T follicular helper cell (primary cell): ENCODE data around the gene GSG1L.

Experiments
- DNase-seq: peaks from one replicate; pipeline ENCODE4 v3.0.0-alpha.2; 2020; ENCODE audit warnings: low read depth

Gene GSG1L

GRCh38 chr16:28091656-28092055, 28.1 kb upstream of the GSG1L start:
- DNase-seq, result no peak

GRCh38 chr16:28090646-28091377, 27.3 kb upstream of the GSG1L start:
- no peak for DNase-seq

GRCh38 chr16:28089992-28090365, 26.5 kb upstream of the GSG1L start:
- no peak for DNase-seq

GRCh38 chr16:28089205-28089991, 25.9 kb upstream of the GSG1L start:
- no peak for DNase-seq

GRCh38 chr16:28087675-28088300, 24.3 kb upstream of the GSG1L start:
- no peak for DNase-seq

GRCh38 chr16:28087140-28087660, 23.7 kb upstream of the GSG1L start:
- DNase-seq, result no peak

- no peak for DNase-seq
Observed at GRCh38 chr16:28086186-28087139, 22.9 kb upstream of the GSG1L start.

- no peak for DNase-seq
Observed at GRCh38 chr16:28085389-28086171, 22.1 kb upstream of the GSG1L start.

- DNase-seq, result no peak
Observed at GRCh38 chr16:28084209-28084608, 20.7 kb upstream of the GSG1L start.

- no peak for DNase-seq
Observed at GRCh38 chr16:28082624-28083023, 19.1 kb upstream of the GSG1L start.

GRCh38 chr16:28081391-28081968, 18.0 kb upstream of the GSG1L start:
- DNase-seq, result no peak

GRCh38 chr16:28078261-28078660, 14.7 kb upstream of the GSG1L start:
- no peak for DNase-seq

GRCh38 chr16:28073836-28074235, 10.3 kb upstream of the GSG1L start:
- DNase-seq, result no peak

- DNase-seq, result no peak
Observed at GRCh38 chr16:28072087-28072486, 8.6 kb upstream of the GSG1L start.

- DNase-seq, result no peak
Observed at GRCh38 chr16:28069971-28070794, 6.7 kb upstream of the GSG1L start.

- no peak for DNase-seq
Observed at GRCh38 chr16:28068976-28069375, 5.5 kb upstream of the GSG1L start.

GRCh38 chr16:28067604-28068379, 4.3 kb upstream of the GSG1L start:
- DNase-seq, result no peak

- no peak for DNase-seq
Observed at GRCh38 chr16:28064706-28065249, 1.3 kb upstream of the GSG1L start.
